ENCODE measurements around the gene RASSF3.

RASSF3 gene

GRCh38 chr12:64723630-64724029, 113.3 kb downstream of the RASSF3 start:
- H3K4me3 ChIP-seq (ENCODE audit: low read depth, low read length), result no peak overlapping the region
- TF ChIP-seq, protein P1, sequence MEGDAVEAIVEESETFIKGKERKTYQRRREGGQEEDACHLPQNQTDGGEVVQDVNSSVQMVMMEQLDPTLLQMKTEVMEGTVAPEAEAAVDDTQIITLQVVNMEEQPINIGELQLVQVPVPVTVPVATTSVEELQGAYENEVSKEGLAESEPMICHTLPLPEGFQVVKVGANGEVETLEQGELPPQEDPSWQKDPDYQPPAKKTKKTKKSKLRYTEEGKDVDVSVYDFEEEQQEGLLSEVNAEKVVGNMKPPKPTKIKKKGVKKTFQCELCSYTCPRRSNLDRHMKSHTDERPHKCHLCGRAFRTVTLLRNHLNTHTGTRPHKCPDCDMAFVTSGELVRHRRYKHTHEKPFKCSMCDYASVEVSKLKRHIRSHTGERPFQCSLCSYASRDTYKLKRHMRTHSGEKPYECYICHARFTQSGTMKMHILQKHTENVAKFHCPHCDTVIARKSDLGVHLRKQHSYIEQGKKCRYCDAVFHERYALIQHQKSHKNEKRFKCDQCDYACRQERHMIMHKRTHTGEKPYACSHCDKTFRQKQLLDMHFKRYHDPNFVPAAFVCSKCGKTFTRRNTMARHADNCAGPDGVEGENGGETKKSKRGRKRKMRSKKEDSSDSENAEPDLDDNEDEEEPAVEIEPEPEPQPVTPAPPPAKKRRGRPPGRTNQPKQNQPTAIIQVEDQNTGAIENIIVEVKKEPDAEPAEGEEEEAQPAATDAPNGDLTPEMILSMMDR (IDR thresholded peaks at IDR 0.05; ENCODE audit: borderline replicate concordance, insufficient read depth, low read depth, low read length), result no peak

DNA sequence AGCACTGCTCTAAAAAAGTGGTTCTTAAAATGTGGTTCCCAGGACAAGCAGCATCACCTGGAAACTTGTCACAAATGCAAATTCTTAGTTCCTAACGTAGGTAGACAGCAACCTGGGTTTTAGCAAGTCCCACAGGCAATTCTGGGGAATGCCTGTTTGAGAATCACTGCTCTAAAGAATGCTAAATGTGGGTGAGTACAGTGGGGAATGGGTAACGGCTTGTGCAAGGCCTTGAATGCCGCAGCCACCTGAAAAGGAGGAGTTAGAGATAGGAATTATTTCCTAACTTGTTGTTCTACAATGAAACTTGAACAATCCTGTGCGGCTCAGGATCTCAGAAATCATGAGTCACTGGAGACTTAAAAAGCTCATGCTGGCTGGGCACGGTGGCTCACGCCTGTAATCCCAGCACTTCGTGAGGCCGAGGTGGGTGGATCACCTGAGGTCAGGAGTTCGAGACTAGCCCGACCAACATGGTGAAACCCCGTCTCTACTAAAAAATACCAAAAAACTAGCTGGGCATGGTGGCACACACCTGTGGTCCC, 114.0 kb downstream of the RASSF3 start:
- TF ChIP-seq, protein P1 (IDR thresholded peaks at IDR 0.05; ENCODE audit: borderline replicate concordance, insufficient read depth, low read depth, low read length), result no peak

DNA sequence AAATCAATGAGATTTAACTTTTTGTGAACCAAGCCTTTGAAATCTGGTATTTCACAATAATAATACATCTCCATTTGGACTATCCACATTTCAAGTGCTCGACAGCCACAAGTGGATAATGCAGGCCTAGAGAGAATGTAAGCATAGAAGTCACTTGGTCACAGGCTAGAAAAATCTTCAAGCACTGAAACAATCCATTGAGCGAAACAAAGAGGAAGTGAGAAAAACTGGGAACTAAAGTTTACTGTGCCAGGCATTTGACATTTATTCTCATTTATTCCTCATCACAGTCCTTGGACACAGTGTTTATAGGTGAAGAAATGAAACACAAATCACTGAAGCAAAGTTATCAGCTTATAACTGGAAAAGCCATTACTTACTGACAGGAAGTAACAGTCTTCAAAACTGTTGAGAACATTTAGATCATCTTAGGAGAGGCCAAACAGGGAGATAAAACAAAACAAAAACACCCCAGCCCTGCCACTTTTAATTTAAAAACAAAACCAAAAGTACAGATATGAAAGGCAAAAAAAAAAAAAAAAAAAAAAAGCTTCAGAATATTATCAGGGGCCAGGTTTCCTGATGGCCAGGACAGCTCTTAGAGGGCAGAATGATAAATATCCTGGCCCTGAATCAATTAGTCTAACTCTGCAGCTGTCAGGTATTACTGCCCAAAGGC, 119.8 kb downstream of the RASSF3 start:
- TF ChIP-seq, protein P1 (IDR thresholded peaks at IDR 0.05; ENCODE audit: borderline replicate concordance, insufficient read depth, low read depth, low read length), result no peak
- no peak overlapping the region for H3K4me3 ChIP-seq (ENCODE audit: low read depth, low read length)

More for the DNA sequence above, 114.0 kb downstream of the RASSF3 start:
- no peak overlapping the region for H3K4me3 ChIP-seq (ENCODE audit: low read depth, low read length)

- H3K4me3 ChIP-seq (ENCODE audit: low read depth, low read length), result no peak overlapping the region
- TF ChIP-seq, protein P1 (IDR thresholded peaks at IDR 0.05; ENCODE audit: borderline replicate concordance, insufficient read depth, low read depth, low read length), result no peak
These were observed 120.3 kb downstream of the RASSF3 start for GRCh38 chr12:64730588-64730969.

- H3K4me3 ChIP-seq (ENCODE audit: low read depth, low read length), result no peak overlapping the region
- TF ChIP-seq, protein P1 (IDR thresholded peaks at IDR 0.05; ENCODE audit: borderline replicate concordance, insufficient read depth, low read depth, low read length), result no peak
These were observed 121.4 kb downstream of the RASSF3 start for GRCh38 chr12:64731683-64732082.

GRCh38 chr12:64733857-64734256, 123.6 kb downstream of the RASSF3 start:
- TF ChIP-seq, protein P1 (IDR thresholded peaks at IDR 0.05; ENCODE audit: borderline replicate concordance, insufficient read depth, low read depth, low read length), result no peak
- H3K4me3 ChIP-seq (ENCODE audit: low read depth, low read length), result no peak overlapping the region

- no peak overlapping the region for H3K4me3 ChIP-seq (ENCODE audit: low read depth, low read length)
- TF ChIP-seq, protein P1 (IDR thresholded peaks at IDR 0.05; ENCODE audit: borderline replicate concordance, insufficient read depth, low read depth, low read length), result no peak
These were observed 125.1 kb downstream of the RASSF3 start for GRCh38 chr12:64735442-64735841.
